ENCODE data around the gene RASA2. TPM values are rescaled to one million over a fixed set of nuclear protein-coding genes. Genes with fewer than 3 reads are reported as not detected.

RASA2 gene
- total RNA-seq, 1 experiment from 2014 or later = 14.5 TPM

DNA sequence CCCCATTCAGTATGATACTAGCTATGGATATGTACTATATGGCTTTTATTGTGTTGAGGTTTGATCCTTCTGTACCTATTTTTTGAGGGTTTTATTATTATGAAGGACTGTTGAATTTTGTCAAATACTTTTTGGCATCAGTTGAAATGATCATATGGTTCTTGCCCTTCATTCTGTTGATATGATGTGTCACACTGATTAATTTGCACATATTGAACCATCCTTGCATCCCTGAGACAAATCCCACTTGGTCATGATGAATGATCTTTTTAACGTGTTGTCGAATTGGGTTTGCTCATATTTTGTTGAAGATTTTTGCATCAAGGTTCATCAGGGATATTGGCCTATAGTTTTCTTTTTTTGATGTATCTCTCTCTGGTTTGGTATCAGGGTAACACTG is 61.0 kb downstream of the RASA2 start:
- DNase-seq (ENCODE audit: low read depth, low spot score) (no peak), ATAC-seq (no peak)
- Histone ChIP-seq H3K4me1 (ENCODE audit: control insufficient read depth, insufficient read depth, low read length) (no peaks in the 10 kb centered on the region), H3K36me3 (ENCODE audit: control insufficient read depth, insufficient read depth, low read length) (no peaks in the 10 kb centered on the region), H3K4me3 (ENCODE audit: low read depth in 2 of 2, low read length in 2 of 2) (no peak overlapping the region), H3K27me3 (ENCODE audit: control insufficient read depth, insufficient read depth, low read length) (no peaks in the 10 kb centered on the region), H3K27ac (ENCODE audit: low read length) (no peak overlapping the region), H3K9me3 (ENCODE audit: control insufficient read depth, insufficient read depth, low read depth, low read length) (peaks cover 5% of the 10 kb centered on the region; the same call in 1 of the 2 replicates)
- BruUV-seq (replicated peaks) = no TSS peak
- TF ChIP-seq TCF7L2 (IDR thresholded peaks at IDR 0.05; ENCODE audit: low read depth, low read length) (no peak), POLR2AphosphoS5 (IDR thresholded peaks at IDR 0.05; ENCODE audit: low read depth, low read length) (no peak), SIN3A (IDR thresholded peaks at IDR 0.05; ENCODE audit: borderline replicate concordance, insufficient read depth, low read depth, low read length) (no peak)
- TF ChIP-seq, protein P1, sequence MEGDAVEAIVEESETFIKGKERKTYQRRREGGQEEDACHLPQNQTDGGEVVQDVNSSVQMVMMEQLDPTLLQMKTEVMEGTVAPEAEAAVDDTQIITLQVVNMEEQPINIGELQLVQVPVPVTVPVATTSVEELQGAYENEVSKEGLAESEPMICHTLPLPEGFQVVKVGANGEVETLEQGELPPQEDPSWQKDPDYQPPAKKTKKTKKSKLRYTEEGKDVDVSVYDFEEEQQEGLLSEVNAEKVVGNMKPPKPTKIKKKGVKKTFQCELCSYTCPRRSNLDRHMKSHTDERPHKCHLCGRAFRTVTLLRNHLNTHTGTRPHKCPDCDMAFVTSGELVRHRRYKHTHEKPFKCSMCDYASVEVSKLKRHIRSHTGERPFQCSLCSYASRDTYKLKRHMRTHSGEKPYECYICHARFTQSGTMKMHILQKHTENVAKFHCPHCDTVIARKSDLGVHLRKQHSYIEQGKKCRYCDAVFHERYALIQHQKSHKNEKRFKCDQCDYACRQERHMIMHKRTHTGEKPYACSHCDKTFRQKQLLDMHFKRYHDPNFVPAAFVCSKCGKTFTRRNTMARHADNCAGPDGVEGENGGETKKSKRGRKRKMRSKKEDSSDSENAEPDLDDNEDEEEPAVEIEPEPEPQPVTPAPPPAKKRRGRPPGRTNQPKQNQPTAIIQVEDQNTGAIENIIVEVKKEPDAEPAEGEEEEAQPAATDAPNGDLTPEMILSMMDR (IDR thresholded peaks at IDR 0.05) = no peak
- TF ChIP-seq, protein P2, sequence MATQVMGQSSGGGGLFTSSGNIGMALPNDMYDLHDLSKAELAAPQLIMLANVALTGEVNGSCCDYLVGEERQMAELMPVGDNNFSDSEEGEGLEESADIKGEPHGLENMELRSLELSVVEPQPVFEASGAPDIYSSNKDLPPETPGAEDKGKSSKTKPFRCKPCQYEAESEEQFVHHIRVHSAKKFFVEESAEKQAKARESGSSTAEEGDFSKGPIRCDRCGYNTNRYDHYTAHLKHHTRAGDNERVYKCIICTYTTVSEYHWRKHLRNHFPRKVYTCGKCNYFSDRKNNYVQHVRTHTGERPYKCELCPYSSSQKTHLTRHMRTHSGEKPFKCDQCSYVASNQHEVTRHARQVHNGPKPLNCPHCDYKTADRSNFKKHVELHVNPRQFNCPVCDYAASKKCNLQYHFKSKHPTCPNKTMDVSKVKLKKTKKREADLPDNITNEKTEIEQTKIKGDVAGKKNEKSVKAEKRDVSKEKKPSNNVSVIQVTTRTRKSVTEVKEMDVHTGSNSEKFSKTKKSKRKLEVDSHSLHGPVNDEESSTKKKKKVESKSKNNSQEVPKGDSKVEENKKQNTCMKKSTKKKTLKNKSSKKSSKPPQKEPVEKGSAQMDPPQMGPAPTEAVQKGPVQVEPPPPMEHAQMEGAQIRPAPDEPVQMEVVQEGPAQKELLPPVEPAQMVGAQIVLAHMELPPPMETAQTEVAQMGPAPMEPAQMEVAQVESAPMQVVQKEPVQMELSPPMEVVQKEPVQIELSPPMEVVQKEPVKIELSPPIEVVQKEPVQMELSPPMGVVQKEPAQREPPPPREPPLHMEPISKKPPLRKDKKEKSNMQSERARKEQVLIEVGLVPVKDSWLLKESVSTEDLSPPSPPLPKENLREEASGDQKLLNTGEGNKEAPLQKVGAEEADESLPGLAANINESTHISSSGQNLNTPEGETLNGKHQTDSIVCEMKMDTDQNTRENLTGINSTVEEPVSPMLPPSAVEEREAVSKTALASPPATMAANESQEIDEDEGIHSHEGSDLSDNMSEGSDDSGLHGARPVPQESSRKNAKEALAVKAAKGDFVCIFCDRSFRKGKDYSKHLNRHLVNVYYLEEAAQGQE (IDR thresholded peaks at IDR 0.05; ENCODE audit: insufficient read depth in 1 of 2, low read depth in 2 of 2, low read length in 1 of 2) = no peak
- ChIA-PET CTCF (no interaction called here), POLR2A (no interaction called here)
- in situ Hi-C loops (cut with HindIII; ENCODE audit: low pct_unique_long_range_greater_than_20kb, low sequenced_read_pairs) (no loop called here), intact Hi-C loops (cut with micrococcal nuclease; ENCODE audit: unreplicated experiment) (no loop called here)

DNA sequence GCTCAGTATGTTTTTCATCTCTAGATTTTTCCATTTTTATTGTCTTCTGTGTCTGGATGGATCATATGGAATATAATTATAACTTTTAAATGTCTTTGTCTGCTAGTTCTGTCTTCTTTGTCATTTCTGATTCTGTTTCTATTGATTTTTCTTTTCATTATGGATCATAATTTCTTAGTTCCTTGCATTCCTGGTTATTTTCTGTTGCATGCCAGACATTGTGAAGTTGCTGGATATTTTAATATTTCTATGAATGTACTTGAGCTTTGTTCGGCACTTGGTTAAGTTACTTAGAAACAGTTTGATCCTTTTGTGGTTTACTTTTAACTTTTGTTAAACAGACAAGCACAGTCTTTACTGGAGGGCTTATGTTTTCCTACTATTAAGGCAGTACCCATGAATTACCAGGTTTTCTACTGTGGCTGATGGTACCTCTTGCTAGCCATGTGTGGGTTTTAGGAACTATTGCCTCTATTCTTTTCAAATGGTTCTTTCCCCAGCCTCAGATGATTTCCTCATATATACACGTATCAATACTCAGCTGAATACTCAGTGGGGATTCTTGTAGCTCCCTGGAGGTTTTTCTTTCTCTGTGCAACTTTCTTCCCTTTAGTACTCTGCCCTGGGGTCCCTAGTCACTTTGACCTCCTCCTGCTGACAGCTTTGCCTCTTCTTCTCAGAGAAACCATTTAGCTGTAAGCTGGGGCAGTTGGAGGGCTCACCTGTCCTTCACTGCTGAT is 64.3 kb downstream of the RASA2 start:
- ChIA-PET CTCF (no interaction called here), POLR2A (no interaction called here)
- Histone ChIP-seq H3K36me3 (ENCODE audit: control insufficient read depth, insufficient read depth, low read length) (no peaks in the 10 kb centered on the region), H3K27me3 (ENCODE audit: control insufficient read depth, insufficient read depth, low read length) (no peaks in the 10 kb centered on the region), H3K27ac (ENCODE audit: low read length) (no peak overlapping the region), H3K9me3 (ENCODE audit: control insufficient read depth, insufficient read depth, low read depth, low read length) (no peaks in the 10 kb centered on the region), H3K4me1 (ENCODE audit: control insufficient read depth, insufficient read depth, low read length) (no peaks in the 10 kb centered on the region), H3K4me3 (ENCODE audit: low read depth in 2 of 2, low read length in 2 of 2) (no peak overlapping the region)
- no TSS peak for BruUV-seq (replicated peaks)
- DNase-seq (ENCODE audit: low read depth, low spot score) = no peak
- TF ChIP-seq, protein P2 (IDR thresholded peaks at IDR 0.05; ENCODE audit: insufficient read depth in 1 of 2, low read depth in 2 of 2, low read length in 1 of 2) = no peak
- no peak for TF ChIP-seq TCF7L2 (IDR thresholded peaks at IDR 0.05; ENCODE audit: low read depth, low read length)
- TF ChIP-seq POLR2AphosphoS5 (IDR thresholded peaks at IDR 0.05; ENCODE audit: low read depth, low read length) = no peak
- no peak for TF ChIP-seq SIN3A (IDR thresholded peaks at IDR 0.05; ENCODE audit: borderline replicate concordance, insufficient read depth, low read depth, low read length)
- TF ChIP-seq, protein P1 (IDR thresholded peaks at IDR 0.05) = no peak
- intact Hi-C loops (cut with micrococcal nuclease; ENCODE audit: unreplicated experiment) = no loop called here
- ATAC-seq = no peak
- in situ Hi-C loops (cut with HindIII; ENCODE audit: low pct_unique_long_range_greater_than_20kb, low sequenced_read_pairs) = no loop called here
